Esophagus muscularis mucosa (tissue), 4 donors: ENCODE results near the gene ARSA.

ENCODE experiments used
- EP300 ChIP-seq: sonication (generic); formaldehyde crosslinking; IDR thresholded peaks from one replicate; pipeline ENCODE4 v1.6.1; 2017; ENCODE audit warnings: antibody characterized with exemption
- POLR2A ChIP-seq: fragments of 450-650 bp; IDR thresholded peaks from one replicate; pipeline ENCODE4 v1.6.1; 2017; ENCODE audit warnings: antibody characterized with exemption, moderate library complexity, mild to moderate bottlenecking, low read depth
- TF ChIP-seq, protein P1 (sequence below), 3 experiments: fragments of 200-600 bp in 2 of 3; fragments of 450-650 bp in 1 of 3; sonication (generic) in 2 of 3; IDR thresholded peaks; one replicate each; pipeline ENCODE4 v1.5.1; 2017 to 2019; ENCODE audit warnings: antibody characterized with exemption in 3 of 3, mild to moderate bottlenecking in 2 of 3, moderate library complexity in 1 of 3

DNA sequence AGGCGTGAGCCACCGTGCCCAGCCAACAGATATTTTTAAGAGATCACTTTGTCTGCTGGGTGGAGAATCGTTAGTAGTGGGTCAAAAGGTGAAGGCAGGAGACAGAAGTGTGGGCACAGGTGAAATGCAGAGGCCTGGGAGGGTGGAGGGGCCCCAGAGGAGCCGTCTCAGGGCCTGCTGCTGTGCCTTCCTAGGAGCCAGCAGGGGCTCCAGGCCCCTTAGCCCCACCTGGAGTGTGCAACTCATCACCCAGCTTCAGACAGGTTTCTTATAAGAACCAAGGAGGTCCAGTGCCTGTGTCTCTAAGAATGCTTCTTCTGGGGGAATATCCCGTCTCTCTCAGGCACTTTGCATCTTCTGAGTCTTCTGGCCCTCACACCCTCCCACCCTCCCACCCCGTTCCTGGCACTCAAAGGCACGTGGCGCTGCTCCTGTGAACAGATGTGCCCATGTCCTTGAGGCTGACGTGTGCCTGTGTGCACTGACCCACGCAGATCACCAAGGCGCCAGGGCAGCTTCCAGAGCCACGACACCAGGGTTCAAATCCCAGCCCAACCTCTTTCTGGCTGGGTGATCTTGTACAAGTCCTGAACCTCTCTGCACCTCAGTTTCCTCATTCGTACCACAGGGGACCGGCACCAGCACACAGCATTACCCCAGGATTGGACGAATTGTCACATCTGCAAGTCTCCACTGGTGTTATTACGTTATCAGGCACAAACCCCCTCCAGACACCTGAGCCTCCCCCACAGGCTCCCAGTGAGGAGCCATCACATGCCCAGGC lies 3.4 kb downstream of the ARSA start:
- TF ChIP-seq, protein P1, sequence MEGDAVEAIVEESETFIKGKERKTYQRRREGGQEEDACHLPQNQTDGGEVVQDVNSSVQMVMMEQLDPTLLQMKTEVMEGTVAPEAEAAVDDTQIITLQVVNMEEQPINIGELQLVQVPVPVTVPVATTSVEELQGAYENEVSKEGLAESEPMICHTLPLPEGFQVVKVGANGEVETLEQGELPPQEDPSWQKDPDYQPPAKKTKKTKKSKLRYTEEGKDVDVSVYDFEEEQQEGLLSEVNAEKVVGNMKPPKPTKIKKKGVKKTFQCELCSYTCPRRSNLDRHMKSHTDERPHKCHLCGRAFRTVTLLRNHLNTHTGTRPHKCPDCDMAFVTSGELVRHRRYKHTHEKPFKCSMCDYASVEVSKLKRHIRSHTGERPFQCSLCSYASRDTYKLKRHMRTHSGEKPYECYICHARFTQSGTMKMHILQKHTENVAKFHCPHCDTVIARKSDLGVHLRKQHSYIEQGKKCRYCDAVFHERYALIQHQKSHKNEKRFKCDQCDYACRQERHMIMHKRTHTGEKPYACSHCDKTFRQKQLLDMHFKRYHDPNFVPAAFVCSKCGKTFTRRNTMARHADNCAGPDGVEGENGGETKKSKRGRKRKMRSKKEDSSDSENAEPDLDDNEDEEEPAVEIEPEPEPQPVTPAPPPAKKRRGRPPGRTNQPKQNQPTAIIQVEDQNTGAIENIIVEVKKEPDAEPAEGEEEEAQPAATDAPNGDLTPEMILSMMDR (IDR thresholded peaks at IDR 0.05): no peak
- TF ChIP-seq EP300 (no peak), POLR2A (no peak)
